CD4-positive, alpha-beta T cell treated with Interleukin-17A for 1 hour (primary cell): Measurements from ENCODE around the gene EHMT1.

ENCODE experiments used
- DNase-seq: peaks from one replicate; pipeline ENCODE4 v3.0.0-alpha.2; 2020

Gene EHMT1

GRCh38 chr9:137814841-137815240 is 196.0 kb downstream of the EHMT1 start:
- DNase-seq: no peak

DNA sequence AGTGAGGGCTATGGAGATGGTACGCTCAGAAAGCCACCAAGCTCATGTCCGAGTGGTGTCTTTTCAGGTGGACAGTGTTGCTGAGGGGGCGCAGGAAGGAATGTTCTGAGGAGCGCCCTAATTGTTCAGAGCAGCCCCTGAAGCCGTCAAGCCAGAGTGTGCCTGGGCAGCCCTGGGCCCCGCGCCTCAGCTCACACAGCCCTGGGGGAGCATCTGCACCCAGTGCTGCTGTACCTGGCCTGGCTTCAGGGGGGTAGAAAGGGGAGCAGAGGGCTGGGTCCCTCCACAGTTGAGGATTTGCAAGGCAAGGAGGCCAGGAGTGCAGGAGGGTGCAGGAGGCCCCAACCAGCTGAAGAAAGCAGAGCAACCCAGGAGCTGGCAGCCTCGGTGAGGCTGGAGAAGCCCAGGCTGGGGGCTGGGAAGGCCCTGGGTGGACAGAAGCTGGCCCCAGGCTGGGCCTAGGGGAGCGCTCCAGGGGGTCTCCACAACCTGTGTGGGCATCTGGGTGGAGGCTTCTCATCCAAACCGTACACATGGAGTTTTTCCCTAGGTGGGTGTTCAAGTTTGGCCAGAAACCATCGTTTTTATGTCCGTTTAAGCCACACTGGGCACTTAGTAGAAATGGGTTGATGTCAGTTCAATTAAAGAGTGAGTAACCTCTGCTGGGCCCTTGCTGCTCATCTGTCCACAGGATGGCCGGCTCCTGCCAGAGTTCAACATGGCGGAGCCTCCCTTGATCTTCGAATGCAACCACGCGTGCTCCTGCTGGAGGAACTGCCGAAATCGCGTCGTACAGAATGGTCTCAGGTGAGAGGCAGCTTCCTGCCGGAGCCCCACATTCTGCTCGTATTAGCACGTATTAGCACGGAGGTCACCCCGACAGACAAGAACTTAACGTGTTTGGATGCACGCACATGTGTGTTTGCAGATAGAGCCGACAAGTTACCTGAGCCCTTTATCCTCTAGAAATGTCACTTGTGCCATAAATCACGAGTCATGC is 196.8 kb downstream of the EHMT1 start:
- no peak for DNase-seq

DNA sequence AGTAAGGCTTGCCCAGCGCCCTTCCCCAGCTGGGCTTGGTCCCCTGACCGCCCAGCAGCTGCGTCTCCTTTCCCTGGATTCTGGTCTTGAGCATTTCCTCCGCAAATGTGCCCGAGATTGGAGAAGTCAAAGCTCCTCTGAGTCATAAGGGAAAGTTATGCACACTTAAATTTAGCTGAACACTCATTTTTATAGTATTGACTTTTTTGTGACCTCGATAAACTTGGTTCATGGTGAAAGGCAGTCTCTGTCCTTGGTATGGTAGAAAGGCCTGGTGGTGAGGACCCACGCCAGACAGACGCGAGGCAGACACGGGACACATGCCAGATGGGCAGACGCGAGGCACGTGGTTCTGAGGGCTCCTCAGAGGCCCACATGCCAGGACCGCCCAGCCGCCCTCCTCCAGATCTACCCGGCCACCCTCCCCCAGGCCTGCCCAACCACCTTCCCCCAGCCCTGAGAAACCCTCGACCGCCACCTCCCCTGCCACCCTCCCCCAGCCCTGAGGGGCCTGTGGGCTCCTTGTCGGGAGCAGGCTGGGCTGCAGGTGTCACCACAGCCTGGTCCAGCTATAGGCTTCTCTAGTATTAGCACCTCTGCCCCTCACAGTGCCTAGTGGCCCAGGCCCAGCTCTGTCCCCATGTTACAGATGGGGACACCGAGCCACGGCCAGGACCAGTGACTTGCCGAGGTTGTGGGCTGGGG is 197.9 kb downstream of the EHMT1 start:
- DNase-seq: no peak

DNA sequence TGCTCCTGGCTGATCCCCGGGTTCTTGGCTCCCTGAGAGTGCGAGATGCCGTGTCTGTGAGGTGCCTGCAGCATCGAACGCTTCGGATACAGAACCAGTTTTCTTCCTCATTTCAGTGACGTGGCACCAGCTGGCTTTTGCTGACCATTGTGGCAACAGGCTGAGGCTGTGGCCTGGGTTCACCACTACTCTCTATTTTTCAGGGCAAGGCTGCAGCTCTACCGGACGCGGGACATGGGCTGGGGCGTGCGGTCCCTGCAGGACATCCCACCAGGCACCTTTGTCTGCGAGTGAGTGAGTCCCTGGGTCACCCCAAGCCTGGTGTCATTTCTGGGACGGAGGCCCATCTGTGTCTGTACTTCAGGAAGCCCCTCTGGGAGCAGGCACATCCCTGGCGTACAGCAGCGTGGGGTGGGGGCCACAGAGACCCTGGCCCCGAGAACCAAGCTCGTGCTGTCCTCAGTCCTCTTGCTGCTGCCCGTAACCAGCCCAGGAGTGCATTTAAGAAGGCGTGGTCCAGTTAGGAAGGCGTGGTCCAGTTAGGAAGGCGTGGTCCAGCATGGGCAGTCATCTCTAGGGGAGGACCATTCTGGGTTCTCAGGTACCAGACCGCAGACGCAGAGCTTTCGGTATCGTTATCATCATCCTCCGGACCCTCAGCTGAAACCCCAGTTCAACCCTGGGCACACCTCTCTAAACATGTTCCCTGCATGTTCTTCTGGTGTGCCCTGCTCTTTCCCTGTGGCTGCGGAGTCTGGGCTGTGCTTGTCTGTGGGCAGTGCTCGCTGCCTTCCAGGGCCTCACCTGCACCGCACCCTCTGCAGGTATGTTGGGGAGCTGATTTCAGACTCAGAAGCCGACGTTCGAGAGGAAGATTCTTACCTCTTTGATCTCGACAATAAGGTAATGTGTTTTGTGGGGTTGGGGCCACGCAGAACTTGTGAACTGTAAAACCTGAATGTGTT is 198.7 kb downstream of the EHMT1 start:
- no peak for DNase-seq

GRCh38 chr9:137818286-137818685 is 199.5 kb downstream of the EHMT1 start:
- DNase-seq: no peak

- DNase-seq: no peak
Observed at GRCh38 chr9:137820161-137820855, 201.5 kb downstream of the EHMT1 start.

DNA sequence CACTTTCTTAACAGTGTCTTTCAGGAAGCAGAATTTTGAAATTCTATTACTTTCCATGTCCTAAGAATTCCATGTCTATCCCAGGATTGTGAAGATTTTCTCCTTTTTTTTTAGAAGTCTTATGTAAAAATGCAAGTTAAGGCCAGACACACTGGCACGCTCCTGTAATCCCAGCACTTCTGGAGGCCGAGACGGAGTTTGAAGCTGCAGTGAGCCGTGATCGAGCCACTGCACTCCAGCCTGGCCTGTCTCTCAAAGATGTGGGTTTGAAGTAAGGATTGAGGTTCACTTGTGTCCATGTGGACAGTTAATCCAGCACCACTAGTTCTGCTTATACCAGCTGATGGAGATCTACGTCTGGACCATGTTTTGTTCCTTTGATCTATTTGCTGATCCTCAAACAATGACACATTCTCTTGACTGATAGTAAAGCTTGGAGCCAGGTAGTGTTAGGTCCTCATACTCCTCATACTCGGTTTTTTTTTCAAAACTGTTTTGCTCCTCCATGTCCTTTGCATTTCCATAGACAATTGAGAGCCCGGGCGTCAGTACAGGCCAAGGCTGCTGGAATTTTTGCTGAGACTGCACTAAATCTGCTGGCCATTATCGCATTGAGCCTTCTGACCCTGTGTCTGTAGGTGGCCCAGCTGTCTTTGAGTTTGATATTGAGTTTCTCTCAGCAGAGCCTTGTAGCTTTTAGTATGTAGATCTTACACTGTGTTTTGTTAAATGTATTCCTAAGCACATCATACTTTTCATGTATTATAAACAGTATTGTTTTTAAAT is 205.4 kb downstream of the EHMT1 start:
- no peak for DNase-seq

DNA sequence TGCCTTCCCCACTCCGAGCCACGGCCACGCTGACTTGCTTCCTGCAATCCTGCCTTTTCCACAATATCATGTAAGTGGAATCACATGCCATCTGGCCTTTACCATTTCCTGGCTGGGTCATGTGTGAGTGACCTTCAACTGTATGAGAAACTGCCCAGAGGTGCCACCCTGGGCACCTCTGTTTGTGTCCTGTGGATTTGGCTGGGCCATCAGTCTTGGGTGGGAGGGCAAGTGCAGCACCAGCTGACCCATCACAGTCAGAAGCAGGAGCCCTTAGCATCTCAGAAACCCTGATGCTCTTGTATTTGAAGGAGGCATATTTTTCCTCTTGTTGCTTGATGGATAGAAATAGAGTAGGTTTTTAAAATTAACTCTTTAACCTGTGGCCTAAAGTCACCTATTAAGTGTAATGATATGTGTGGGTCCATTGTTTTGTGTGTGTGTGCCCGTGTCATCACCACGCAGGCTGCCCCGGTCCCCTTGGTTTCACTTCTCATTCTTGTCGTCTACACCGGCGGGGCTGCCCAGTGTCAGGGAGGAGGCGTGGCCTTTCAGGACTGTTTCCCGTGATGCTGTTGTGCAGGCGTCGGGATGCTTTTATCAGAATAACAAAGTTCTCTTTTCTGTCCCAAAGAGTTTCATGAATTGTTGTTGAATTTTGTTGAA is 206.7 kb downstream of the EHMT1 start:
- DNase-seq: no peak

GRCh38 chr9:137827908-137828526 is 209.2 kb downstream of the EHMT1 start:
- no peak for DNase-seq

DNA sequence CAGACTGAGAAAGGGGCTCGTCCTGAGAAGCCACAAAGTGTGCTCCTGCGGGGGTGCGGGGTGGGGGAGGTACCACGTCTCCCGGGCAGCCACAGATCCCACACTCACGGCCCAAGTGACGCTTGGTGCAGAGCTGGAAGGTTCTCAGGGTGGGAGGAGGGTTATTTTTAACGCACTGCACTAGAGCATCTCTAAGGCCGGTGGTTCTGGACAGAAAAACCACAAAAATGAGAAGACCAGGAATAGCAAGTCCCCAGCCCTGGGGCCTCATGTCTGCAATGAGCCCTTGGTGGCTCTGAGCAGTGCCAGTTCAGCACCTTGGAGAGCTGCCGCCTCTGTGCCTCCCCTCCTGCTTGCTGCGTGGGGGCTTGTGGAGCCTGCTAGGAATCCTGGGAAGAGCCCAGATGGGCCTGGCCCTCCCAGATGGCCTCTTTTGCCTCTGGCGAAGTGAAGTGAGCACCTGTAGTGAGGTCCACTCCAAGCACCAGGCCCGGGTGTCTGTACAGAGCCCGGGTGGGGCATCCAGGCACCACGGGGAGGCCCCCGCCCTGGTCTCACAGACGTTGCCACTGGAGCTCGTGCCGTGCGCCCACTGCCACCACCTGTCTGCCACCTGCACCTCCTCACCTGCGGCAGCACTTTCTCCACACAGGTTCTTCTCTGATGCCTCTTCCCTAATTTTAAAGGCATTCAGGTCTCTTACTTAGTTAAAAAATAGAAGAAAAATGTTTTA is 209.9 kb downstream of the EHMT1 start:
- DNase-seq: no peak

DNA sequence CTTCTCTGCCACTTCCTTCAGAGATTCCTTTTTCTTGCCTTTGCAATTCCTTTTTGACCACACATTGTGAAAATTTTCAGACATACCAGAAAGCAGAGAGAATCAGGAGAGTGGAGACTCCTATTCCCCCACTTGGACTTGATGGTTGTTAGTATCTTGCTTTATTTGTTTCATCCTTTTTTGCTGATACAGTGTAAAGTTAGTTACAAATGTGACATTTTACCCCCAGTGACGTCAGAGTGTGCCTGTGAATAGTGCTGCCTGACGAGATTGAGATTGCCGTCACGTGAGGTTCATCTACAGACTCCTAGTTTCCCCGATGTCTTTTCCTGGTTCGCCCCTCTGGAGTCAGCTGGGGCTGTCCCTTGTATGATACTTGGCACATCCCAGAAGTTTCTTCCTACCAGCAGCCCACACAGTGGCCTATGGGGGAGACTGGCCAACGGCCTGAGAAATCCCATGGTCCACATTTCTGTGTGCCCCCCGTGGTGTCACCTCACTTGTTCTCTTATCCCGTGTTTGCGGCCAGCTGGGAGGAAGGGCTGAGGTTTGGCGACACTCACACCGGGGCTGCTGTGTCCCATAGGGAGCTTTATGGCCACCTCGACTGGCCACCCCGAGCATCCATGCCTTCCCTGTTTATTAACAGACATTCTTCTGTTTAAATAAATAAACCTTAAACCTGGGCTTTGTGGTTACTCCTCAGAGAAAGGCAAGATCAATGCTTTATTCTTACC is 210.6 kb downstream of the EHMT1 start:
- DNase-seq: no peak

GRCh38 chr9:137832191-137832700 is 213.4 kb downstream of the EHMT1 start:
- no peak for DNase-seq

- no peak for DNase-seq
Observed at GRCh38 chr9:137832830-137833590, 214.2 kb downstream of the EHMT1 start.

GRCh38 chr9:137833721-137834613 is 215.2 kb downstream of the EHMT1 start:
- no peak for DNase-seq

DNA sequence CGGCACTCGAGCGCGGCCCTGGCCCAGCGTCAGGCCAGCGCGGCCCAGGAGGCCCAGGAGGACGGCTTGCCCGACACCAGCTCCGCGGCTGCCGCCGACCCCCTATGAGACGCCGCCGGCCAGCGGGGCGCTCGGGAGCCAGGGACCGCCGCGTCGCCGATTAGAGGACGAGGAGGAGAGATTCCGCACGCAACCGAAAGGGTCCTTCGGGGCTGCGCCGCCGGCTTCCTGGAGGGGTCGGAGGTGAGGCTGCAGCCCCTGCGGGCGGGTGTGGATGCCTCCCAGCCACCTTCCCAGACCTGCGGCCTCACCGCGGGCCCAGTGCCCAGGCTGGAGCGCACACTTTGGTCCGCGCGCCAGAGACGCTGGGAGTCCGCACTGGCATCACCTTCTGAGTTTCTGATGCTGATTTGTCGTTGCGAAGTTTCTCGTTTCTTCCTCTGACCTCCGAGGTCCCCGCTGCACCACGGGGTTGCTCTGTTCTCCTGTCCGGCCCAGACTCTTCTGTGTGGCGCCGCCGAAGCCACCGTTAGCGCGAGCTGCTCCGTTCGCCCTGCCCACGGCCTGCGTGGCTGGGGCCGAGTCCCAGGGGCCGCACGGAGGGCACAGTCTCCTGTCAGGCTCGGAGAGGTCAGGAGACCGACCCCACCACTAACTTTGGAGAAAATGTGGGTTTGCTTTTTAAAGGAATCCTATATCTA is 216.2 kb downstream of the EHMT1 start:
- no peak for DNase-seq
